Upper lobe of right lung (tissue), 1 donor: ENCODE measurements around the gene ENPP6. TPM values are rescaled to one million over a fixed set of nuclear protein-coding genes. Genes with fewer than 3 reads are reported as not detected.

Source experiments
- ATAC-seq: fragments of 200-7000 bp; cut with Tn5 transposase; one replicate; pipeline ENCODE4 v1.9.1; 2020; ENCODE audit warnings: mild to moderate bottlenecking, moderate library complexity
- DNase-seq: peaks from one replicate; pipeline ENCODE4 v3.0.0-alpha.2; 2020
- H3K27ac ChIP-seq: fragments of 200-600 bp; one replicate; pipeline ENCODE4 v1.8.0; 2022
- H3K27me3 ChIP-seq: fragments of 200-600 bp; one replicate; pipeline ENCODE4 v1.8.0; 2022; ENCODE audit warnings: mild to moderate bottlenecking
- H3K36me3 ChIP-seq: fragments of 200-600 bp; one replicate; pipeline ENCODE4 v1.8.0; 2022
- H3K4me1 ChIP-seq: fragments of 200-600 bp; one replicate; pipeline ENCODE4 v1.8.0; 2022
- H3K4me3 ChIP-seq: fragments of 200-600 bp; one replicate; pipeline ENCODE4 v1.8.0; 2022; ENCODE audit warnings: mild to moderate bottlenecking
- H3K9me3 ChIP-seq: fragments of 200-600 bp; one replicate; pipeline ENCODE4 v1.8.0; 2022
- CTCF ChIP-seq: fragments of 200-600 bp; IDR thresholded peaks from one replicate; pipeline ENCODE4 v1.8.0; 2022; ENCODE audit warnings: antibody characterized with exemption
- intact Hi-C: fragments of 100-400 bp; cut with DNase I; formaldehyde crosslinking; loops from one replicate; pipeline ENCODE4 v1.11.0; 2022
- total RNA-seq: library from RNA; stranded (reverse); fragmentation: NEBNext Ultra II Directional; extraction: Animal tissue kit (Norgen Biotek cat#: 25700); gene quantifications from one replicate; pipeline ENCODE4 v1.2.1, GENCODE V29; 2021
- donor health status: DM: no; HTN: yes; CAD: no; lungs with severe emphysema.

The ENPP6 gene
- total RNA-seq, 1 donor from 2014 or later = 0.12 TPM

- no peak overlapping the region for H3K4me3 ChIP-seq
- peak; percentile 13 for ATAC-seq
- no peaks in the 10 kb centered on the region for H3K4me1 ChIP-seq
- no peak for TF ChIP-seq CTCF
- DNase-seq = no peak
- H3K27me3 ChIP-seq = peaks cover 3% of the 10 kb centered on the region
- no peaks in the 10 kb centered on the region for H3K36me3 ChIP-seq
- H3K9me3 ChIP-seq = no peaks in the 10 kb centered on the region
- intact Hi-C loops = no loop called here
- H3K27ac ChIP-seq = no peak overlapping the region
These were observed 105.6 kb downstream of the ENPP6 start for GRCh38 chr4:184112006-184112550.

GRCh38 chr4:184111233-184111832 lies 106.3 kb downstream of the ENPP6 start:
- H3K27ac ChIP-seq = no peak overlapping the region
- H3K4me3 ChIP-seq = no peak overlapping the region
- no peak for TF ChIP-seq CTCF
- ATAC-seq = no peak
- H3K27me3 ChIP-seq = peaks cover 3% of the 10 kb centered on the region
- intact Hi-C loops = no loop called here
- no peaks in the 10 kb centered on the region for H3K4me1 ChIP-seq
- H3K36me3 ChIP-seq = no peaks in the 10 kb centered on the region
- H3K9me3 ChIP-seq = no peaks in the 10 kb centered on the region
- DNase-seq = no peak

GRCh38 chr4:184110452-184111224 lies 107.0 kb downstream of the ENPP6 start:
- Histone ChIP-seq H3K27ac (no peak overlapping the region), H3K9me3 (no peaks in the 10 kb centered on the region), H3K27me3 (peaks cover 3% of the 10 kb centered on the region), H3K4me3 (no peak overlapping the region), H3K4me1 (no peaks in the 10 kb centered on the region), H3K36me3 (no peaks in the 10 kb centered on the region)
- TF ChIP-seq CTCF = no peak
- intact Hi-C loops = no loop called here
- DNase-seq (no peak), ATAC-seq (no peak)

GRCh38 chr4:184108006-184108501 lies 109.6 kb downstream of the ENPP6 start:
- Histone ChIP-seq H3K27me3 (no peaks in the 10 kb centered on the region), H3K4me3 (no peak overlapping the region), H3K27ac (no peak overlapping the region), H3K36me3 (no peaks in the 10 kb centered on the region), H3K9me3 (no peaks in the 10 kb centered on the region), H3K4me1 (peaks cover 11% of the 10 kb centered on the region)
- no peak for TF ChIP-seq CTCF
- no peak for DNase-seq
- no peak for ATAC-seq
- intact Hi-C loops = no loop called here

GRCh38 chr4:184104419-184105101 lies 113.1 kb downstream of the ENPP6 start:
- ATAC-seq (peak; percentile 81), DNase-seq (no peak)
- no peaks in the 10 kb centered on the region for H3K27me3 ChIP-seq
- intact Hi-C loops = no loop called here
- no peak for TF ChIP-seq CTCF
- H3K4me3 ChIP-seq = no peak overlapping the region
- H3K4me1 ChIP-seq = peaks cover 20% of the 10 kb centered on the region
- H3K9me3 ChIP-seq = no peaks in the 10 kb centered on the region
- no peaks in the 10 kb centered on the region for H3K36me3 ChIP-seq
- peak overlapping the region; percentile 63 for H3K27ac ChIP-seq
